GM21529 (cell line): ENCODE data around the gene PRKN.
"Not testable (repeated sequence)": the region's sequence is repeated elsewhere in the genome, so short reads cannot be mapped to it uniquely, and the experiment has no call there.

ENCODE experiments used
- ATAC-seq: cut with Tn5 transposase; IDR thresholded peaks from one replicate; pipeline ENCODE4 v1.9.1; 2021; ENCODE audit not compliant: unreplicated experiment

PRKN gene

GRCh38 chr6:161926324-161926723 is 801.2 kb downstream of the PRKN start:
- no peak for ATAC-seq

GRCh38 chr6:161924516-161925116 is 803.0 kb downstream of the PRKN start:
- no peak for ATAC-seq

GRCh38 chr6:161922631-161923119 is 804.9 kb downstream of the PRKN start:
- peak; percentile 63 for ATAC-seq

- no peak for ATAC-seq
Measured at GRCh38 chr6:161921602-161922395, 805.8 kb downstream of the PRKN start.

- no peak for ATAC-seq
Measured at GRCh38 chr6:161919691-161920090, 807.9 kb downstream of the PRKN start.

- ATAC-seq, result no peak
Measured at GRCh38 chr6:161918628-161919205, 808.8 kb downstream of the PRKN start.

- no peak for ATAC-seq
Measured at GRCh38 chr6:161918109-161918531, 809.4 kb downstream of the PRKN start.

- ATAC-seq, result no peak
Measured at GRCh38 chr6:161917645-161918044, 809.9 kb downstream of the PRKN start.

GRCh38 chr6:161915456-161915964 is 812.1 kb downstream of the PRKN start:
- no peak for ATAC-seq

GRCh38 chr6:161908872-161909271 is 818.7 kb downstream of the PRKN start:
- ATAC-seq, result no peak

GRCh38 chr6:161906571-161906970 is 821.0 kb downstream of the PRKN start:
- ATAC-seq, result no peak

GRCh38 chr6:161903584-161904212 is 823.9 kb downstream of the PRKN start:
- no peak for ATAC-seq

- no peak for ATAC-seq
Measured at GRCh38 chr6:161901740-161902426, 825.7 kb downstream of the PRKN start.

- ATAC-seq, result no peak
Measured at GRCh38 chr6:161894436-161894835, 833.1 kb downstream of the PRKN start.

- ATAC-seq, result no peak
Measured at GRCh38 chr6:161891542-161891941, 836.0 kb downstream of the PRKN start.

GRCh38 chr6:161890832-161891297 is 836.7 kb downstream of the PRKN start:
- no peak for ATAC-seq

GRCh38 chr6:161890133-161890831 is 837.3 kb downstream of the PRKN start:
- ATAC-seq, result no peak

- no peak for ATAC-seq
Measured at GRCh38 chr6:161889324-161889723, 838.2 kb downstream of the PRKN start.

GRCh38 chr6:161886545-161886944 is 841.0 kb downstream of the PRKN start:
- ATAC-seq, result not testable (repeated sequence)

- ATAC-seq, result no peak
Measured at GRCh38 chr6:161884782-161885181, 842.8 kb downstream of the PRKN start.
